ENCODE results near the gene UFL1. TPM values are rescaled to one million over a fixed set of nuclear protein-coding genes. Genes with fewer than 3 reads are reported as not detected.

Gene UFL1
- total RNA-seq, 1 experiment from 2014 or later, result 13.7 TPM

DNA sequence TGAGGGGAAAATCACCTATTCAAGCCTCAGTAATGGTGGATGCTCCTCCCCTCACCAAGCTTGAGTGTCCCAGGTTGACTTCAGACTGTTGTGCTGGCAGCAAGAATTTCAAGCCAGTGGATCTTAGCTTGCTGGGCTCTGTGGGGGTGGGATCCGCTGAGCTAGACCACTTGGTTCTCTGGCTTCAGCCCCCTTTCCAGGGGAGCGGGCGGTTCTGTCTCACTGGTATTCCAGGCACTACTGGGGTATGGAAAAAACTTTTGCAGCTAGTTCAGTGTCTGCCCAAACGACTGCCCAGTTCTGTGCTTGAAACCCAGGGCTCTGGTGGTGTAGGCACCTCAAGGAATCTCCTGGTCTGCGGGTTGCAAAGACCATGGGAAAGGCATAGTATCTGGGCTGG is 42.9 kb upstream of the UFL1 start:
- intact Hi-C loops (cut with micrococcal nuclease; ENCODE audit: unreplicated experiment) (no loop called here), in situ Hi-C loops (cut with HindIII; ENCODE audit: low pct_unique_long_range_greater_than_20kb, low sequenced_read_pairs) (no loop called here)
- CTCF ChIA-PET, result no interaction called here
- ATAC-seq (no peak), DNase-seq (ENCODE audit: low read depth, low spot score) (no peak)
- Histone ChIP-seq H3K9me3 (ENCODE audit: control insufficient read depth, insufficient read depth, low read depth, low read length) (no peaks in the 10 kb centered on the region), H3K27ac (ENCODE audit: low read length) (no peak overlapping the region), H3K4me1 (ENCODE audit: control insufficient read depth, insufficient read depth, low read length) (no peaks in the 10 kb centered on the region), H3K36me3 (ENCODE audit: control insufficient read depth, insufficient read depth, low read length) (no peaks in the 10 kb centered on the region), H3K27me3 (ENCODE audit: control insufficient read depth, insufficient read depth, low read length) (no peaks in the 10 kb centered on the region), H3K4me3 (ENCODE audit: low read depth in 2 of 2, low read length in 2 of 2) (no peak overlapping the region)
- TF ChIP-seq POLR2AphosphoS5 (IDR thresholded peaks at IDR 0.05; ENCODE audit: low read depth, low read length) (no peak), TCF7L2 (IDR thresholded peaks at IDR 0.05; ENCODE audit: low read depth, low read length) (no peak), SIN3A (IDR thresholded peaks at IDR 0.05; ENCODE audit: borderline replicate concordance, insufficient read depth, low read depth, low read length) (no peak)
- TF ChIP-seq, protein P1, sequence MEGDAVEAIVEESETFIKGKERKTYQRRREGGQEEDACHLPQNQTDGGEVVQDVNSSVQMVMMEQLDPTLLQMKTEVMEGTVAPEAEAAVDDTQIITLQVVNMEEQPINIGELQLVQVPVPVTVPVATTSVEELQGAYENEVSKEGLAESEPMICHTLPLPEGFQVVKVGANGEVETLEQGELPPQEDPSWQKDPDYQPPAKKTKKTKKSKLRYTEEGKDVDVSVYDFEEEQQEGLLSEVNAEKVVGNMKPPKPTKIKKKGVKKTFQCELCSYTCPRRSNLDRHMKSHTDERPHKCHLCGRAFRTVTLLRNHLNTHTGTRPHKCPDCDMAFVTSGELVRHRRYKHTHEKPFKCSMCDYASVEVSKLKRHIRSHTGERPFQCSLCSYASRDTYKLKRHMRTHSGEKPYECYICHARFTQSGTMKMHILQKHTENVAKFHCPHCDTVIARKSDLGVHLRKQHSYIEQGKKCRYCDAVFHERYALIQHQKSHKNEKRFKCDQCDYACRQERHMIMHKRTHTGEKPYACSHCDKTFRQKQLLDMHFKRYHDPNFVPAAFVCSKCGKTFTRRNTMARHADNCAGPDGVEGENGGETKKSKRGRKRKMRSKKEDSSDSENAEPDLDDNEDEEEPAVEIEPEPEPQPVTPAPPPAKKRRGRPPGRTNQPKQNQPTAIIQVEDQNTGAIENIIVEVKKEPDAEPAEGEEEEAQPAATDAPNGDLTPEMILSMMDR (IDR thresholded peaks at IDR 0.05), result no peak
- TF ChIP-seq, protein P2, sequence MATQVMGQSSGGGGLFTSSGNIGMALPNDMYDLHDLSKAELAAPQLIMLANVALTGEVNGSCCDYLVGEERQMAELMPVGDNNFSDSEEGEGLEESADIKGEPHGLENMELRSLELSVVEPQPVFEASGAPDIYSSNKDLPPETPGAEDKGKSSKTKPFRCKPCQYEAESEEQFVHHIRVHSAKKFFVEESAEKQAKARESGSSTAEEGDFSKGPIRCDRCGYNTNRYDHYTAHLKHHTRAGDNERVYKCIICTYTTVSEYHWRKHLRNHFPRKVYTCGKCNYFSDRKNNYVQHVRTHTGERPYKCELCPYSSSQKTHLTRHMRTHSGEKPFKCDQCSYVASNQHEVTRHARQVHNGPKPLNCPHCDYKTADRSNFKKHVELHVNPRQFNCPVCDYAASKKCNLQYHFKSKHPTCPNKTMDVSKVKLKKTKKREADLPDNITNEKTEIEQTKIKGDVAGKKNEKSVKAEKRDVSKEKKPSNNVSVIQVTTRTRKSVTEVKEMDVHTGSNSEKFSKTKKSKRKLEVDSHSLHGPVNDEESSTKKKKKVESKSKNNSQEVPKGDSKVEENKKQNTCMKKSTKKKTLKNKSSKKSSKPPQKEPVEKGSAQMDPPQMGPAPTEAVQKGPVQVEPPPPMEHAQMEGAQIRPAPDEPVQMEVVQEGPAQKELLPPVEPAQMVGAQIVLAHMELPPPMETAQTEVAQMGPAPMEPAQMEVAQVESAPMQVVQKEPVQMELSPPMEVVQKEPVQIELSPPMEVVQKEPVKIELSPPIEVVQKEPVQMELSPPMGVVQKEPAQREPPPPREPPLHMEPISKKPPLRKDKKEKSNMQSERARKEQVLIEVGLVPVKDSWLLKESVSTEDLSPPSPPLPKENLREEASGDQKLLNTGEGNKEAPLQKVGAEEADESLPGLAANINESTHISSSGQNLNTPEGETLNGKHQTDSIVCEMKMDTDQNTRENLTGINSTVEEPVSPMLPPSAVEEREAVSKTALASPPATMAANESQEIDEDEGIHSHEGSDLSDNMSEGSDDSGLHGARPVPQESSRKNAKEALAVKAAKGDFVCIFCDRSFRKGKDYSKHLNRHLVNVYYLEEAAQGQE (IDR thresholded peaks at IDR 0.05; ENCODE audit: insufficient read depth in 1 of 2, low read depth in 2 of 2, low read length in 1 of 2), result no peak
- no TSS peak for BruUV-seq (replicated peaks)
- POLR2A ChIA-PET, result no interaction called here

DNA sequence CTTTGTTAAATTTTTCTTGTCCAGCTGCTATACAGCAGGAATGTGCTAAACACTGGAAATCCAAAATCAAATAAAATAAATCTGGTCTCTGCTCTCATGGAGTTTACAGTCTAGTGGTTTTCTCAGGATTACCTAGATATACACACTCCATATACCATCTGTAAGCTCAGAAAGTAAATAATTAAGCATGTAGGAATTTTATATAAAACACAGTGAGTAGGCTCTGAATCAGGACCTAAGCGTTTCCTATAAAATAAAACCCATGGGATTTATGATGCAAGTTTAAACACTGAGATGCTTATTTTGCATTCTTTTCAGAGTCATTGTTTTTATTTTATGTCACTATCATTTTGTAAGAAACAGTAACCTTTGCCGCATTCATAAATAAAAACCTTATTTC is 29.7 kb upstream of the UFL1 start:
- no peak for ATAC-seq
- Histone ChIP-seq H3K27ac (ENCODE audit: low read length) (no peak overlapping the region), H3K9me3 (ENCODE audit: control insufficient read depth, insufficient read depth, low read depth, low read length) (no peaks in the 10 kb centered on the region), H3K27me3 (ENCODE audit: control insufficient read depth, insufficient read depth, low read length) (no peaks in the 10 kb centered on the region), H3K4me1 (ENCODE audit: control insufficient read depth, insufficient read depth, low read length) (no peaks in the 10 kb centered on the region), H3K36me3 (ENCODE audit: control insufficient read depth, insufficient read depth, low read length) (no peaks in the 10 kb centered on the region), H3K4me3 (ENCODE audit: low read depth in 2 of 2, low read length in 2 of 2) (no peak overlapping the region)
- in situ Hi-C loops (cut with HindIII; ENCODE audit: low pct_unique_long_range_greater_than_20kb, low sequenced_read_pairs) (no loop called here), intact Hi-C loops (cut with micrococcal nuclease; ENCODE audit: unreplicated experiment) (no loop called here)
- ChIA-PET CTCF (no interaction called here), POLR2A (no interaction called here)
- TF ChIP-seq TCF7L2 (IDR thresholded peaks at IDR 0.05; ENCODE audit: low read depth, low read length) (no peak), SIN3A (IDR thresholded peaks at IDR 0.05; ENCODE audit: borderline replicate concordance, insufficient read depth, low read depth, low read length) (no peak), POLR2AphosphoS5 (IDR thresholded peaks at IDR 0.05; ENCODE audit: low read depth, low read length) (no peak)
- TF ChIP-seq, protein P2 (IDR thresholded peaks at IDR 0.05; ENCODE audit: insufficient read depth in 1 of 2, low read depth in 2 of 2, low read length in 1 of 2), result no peak
- TF ChIP-seq, protein P1 (IDR thresholded peaks at IDR 0.05), result no peak
- DNase-seq (ENCODE audit: low read depth, low spot score), result no peak
- BruUV-seq (replicated peaks), result no TSS peak
